Measurements from ENCODE around the gene ABCD2.

Gene ABCD2

GRCh38 chr12:39621670-39622069 lies 2.1 kb upstream of the ABCD2 start:
- POLR2A ChIA-PET, result no interaction called here
- Histone ChIP-seq H3K27me3 (replicated peaks in 2 of 5; ENCODE audit: control insufficient read depth in 4 of 5, insufficient read depth in 5 of 5, low read length in 4 of 5) (no peaks in the 10 kb centered on the region), H3K9me3 (ENCODE audit: control extremely low read depth in 1 of 5, control insufficient read depth in 4 of 5, insufficient read depth in 2 of 5, low read depth in 1 of 5, low read length in 4 of 5) (no peaks in the 10 kb centered on the region), H3K4me3 (ENCODE audit: control insufficient read depth in 1 of 7, extremely low read depth in 1 of 7, insufficient read depth in 4 of 7, low read depth in 2 of 7, low read length in 6 of 7) (no peak overlapping the region), H3K4me1 (ENCODE audit: control extremely low read depth in 1 of 4, control insufficient read depth in 4 of 4, insufficient read depth in 4 of 4, low read length in 3 of 4) (peaks cover 6 to 18% (median 13%) of the 10 kb centered on the region in 4 experiments), H3K27ac (ENCODE audit: insufficient read depth in 1 of 2, low read depth in 1 of 2, low read length in 2 of 2, poor library complexity in 1 of 2, severe bottlenecking in 2 of 2) (no peak overlapping the region), H3K36me3 (ENCODE audit: control insufficient read depth in 4 of 4, insufficient read depth in 4 of 4, low read length in 3 of 4) (no peaks in the 10 kb centered on the region)
- CTCF ChIA-PET, result interaction anchor here (1.0 kb wide), 1 partner anchor 17 kb away, joined by 3 read pairs; no protein-coding TSS in a partner anchor
- no peak for DNase-seq

- no peaks in the 10 kb centered on the region for H3K27me3 ChIP-seq (replicated peaks in 2 of 5; ENCODE audit: control insufficient read depth in 4 of 5, insufficient read depth in 5 of 5, low read length in 4 of 5)
- H3K4me1 ChIP-seq (ENCODE audit: control extremely low read depth in 1 of 4, control insufficient read depth in 4 of 4, insufficient read depth in 4 of 4, low read length in 3 of 4), result peaks cover 6 to 18% (median 13%) of the 10 kb centered on the region in 4 experiments
- H3K27ac ChIP-seq (ENCODE audit: insufficient read depth in 1 of 2, low read depth in 1 of 2, low read length in 2 of 2, poor library complexity in 1 of 2, severe bottlenecking in 2 of 2), result peak overlapping the region; percentile 52 to 78
- H3K36me3 ChIP-seq (ENCODE audit: control insufficient read depth in 4 of 4, insufficient read depth in 4 of 4, low read length in 3 of 4), result no peaks in the 10 kb centered on the region
- WGBS (ENCODE audit: insufficient coverage), result no CpG with 5 or more reads among the region's 11 CpGs
- H3K4me3 ChIP-seq (ENCODE audit: control insufficient read depth in 1 of 7, extremely low read depth in 1 of 7, insufficient read depth in 4 of 7, low read depth in 2 of 7, low read length in 6 of 7), result peak overlapping the region in 6 of 7 experiments; percentile 8 to 85 (median 68)
- POLR2A ChIA-PET, result no interaction called here
- H3K9me3 ChIP-seq (ENCODE audit: control extremely low read depth in 1 of 5, control insufficient read depth in 4 of 5, insufficient read depth in 2 of 5, low read depth in 1 of 5, low read length in 4 of 5), result no peaks in the 10 kb centered on the region
- CTCF ChIA-PET, result no interaction called here
- DNase-seq, result peak in 2 of 3 donors; percentile 9 to 18
Observed at GRCh38 chr12:39620659-39621658, 1.4 kb upstream of the ABCD2 start.

- Histone ChIP-seq H3K4me1 (ENCODE audit: control extremely low read depth in 1 of 4, control insufficient read depth in 4 of 4, insufficient read depth in 4 of 4, low read length in 3 of 4) (peaks cover 6 to 18% (median 13%) of the 10 kb centered on the region in 4 experiments), H3K36me3 (ENCODE audit: control insufficient read depth in 4 of 4, insufficient read depth in 4 of 4, low read length in 3 of 4) (no peaks in the 10 kb centered on the region), H3K9me3 (ENCODE audit: control extremely low read depth in 1 of 5, control insufficient read depth in 4 of 5, insufficient read depth in 2 of 5, low read depth in 1 of 5, low read length in 4 of 5) (no peaks in the 10 kb centered on the region), H3K4me3 (ENCODE audit: control insufficient read depth in 1 of 7, extremely low read depth in 1 of 7, insufficient read depth in 4 of 7, low read depth in 2 of 7, low read length in 6 of 7) (peak overlapping the region in 6 of 7 experiments; percentile 66 to 85 (median 72)), H3K27me3 (replicated peaks in 2 of 5; ENCODE audit: control insufficient read depth in 4 of 5, insufficient read depth in 5 of 5, low read length in 4 of 5) (no peaks in the 10 kb centered on the region), H3K27ac (ENCODE audit: insufficient read depth in 1 of 2, low read depth in 1 of 2, low read length in 2 of 2, poor library complexity in 1 of 2, severe bottlenecking in 2 of 2) (no peak overlapping the region)
- peak in 1 of 3 donors; percentile 26 for DNase-seq
- POLR2A ChIA-PET, result no interaction called here
- CTCF ChIA-PET, result interaction anchor here (1.0 to 1.1 kb wide), 2 partner anchors 29 to 175 kb away, joined by 3 read pairs; no protein-coding TSS in a partner anchor
- WGBS (ENCODE audit: insufficient coverage), result 35% methylated on average over 10 of the region's 10 CpGs
Observed at GRCh38 chr12:39619316-39619659, 315 bp downstream of the ABCD2 start.

GRCh38 chr12:39618701-39619100 lies 902 bp downstream of the ABCD2 start:
- H3K4me3 ChIP-seq (ENCODE audit: control insufficient read depth in 1 of 7, extremely low read depth in 1 of 7, insufficient read depth in 4 of 7, low read depth in 2 of 7, low read length in 6 of 7), result no peak overlapping the region
- H3K9me3 ChIP-seq (ENCODE audit: control extremely low read depth in 1 of 5, control insufficient read depth in 4 of 5, insufficient read depth in 2 of 5, low read depth in 1 of 5, low read length in 4 of 5), result no peaks in the 10 kb centered on the region
- H3K27ac ChIP-seq (ENCODE audit: insufficient read depth in 1 of 2, low read depth in 1 of 2, low read length in 2 of 2, poor library complexity in 1 of 2, severe bottlenecking in 2 of 2), result no peak overlapping the region
- POLR2A ChIA-PET, result no interaction called here
- no peaks in the 10 kb centered on the region for H3K27me3 ChIP-seq (replicated peaks in 2 of 5; ENCODE audit: control insufficient read depth in 4 of 5, insufficient read depth in 5 of 5, low read length in 4 of 5)
- CTCF ChIA-PET, result no interaction called here
- DNase-seq, result no peak
- peaks cover 6 to 18% (median 13%) of the 10 kb centered on the region in 4 experiments for H3K4me1 ChIP-seq (ENCODE audit: control extremely low read depth in 1 of 4, control insufficient read depth in 4 of 4, insufficient read depth in 4 of 4, low read length in 3 of 4)
- WGBS (ENCODE audit: insufficient coverage), result 70% methylated on average over 2 of the region's 5 CpGs
- no peaks in the 10 kb centered on the region for H3K36me3 ChIP-seq (ENCODE audit: control insufficient read depth in 4 of 4, insufficient read depth in 4 of 4, low read length in 3 of 4)

- Histone ChIP-seq H3K27me3 (replicated peaks in 2 of 5; ENCODE audit: control insufficient read depth in 4 of 5, insufficient read depth in 5 of 5, low read length in 4 of 5) (peaks cover 0 to 2% (median 0%) of the 10 kb centered on the region in 5 experiments), H3K4me1 (ENCODE audit: control extremely low read depth in 1 of 4, control insufficient read depth in 4 of 4, insufficient read depth in 4 of 4, low read length in 3 of 4) (peaks cover 6 to 18% (median 13%) of the 10 kb centered on the region in 4 experiments), H3K27ac (ENCODE audit: insufficient read depth in 1 of 2, low read depth in 1 of 2, low read length in 2 of 2, poor library complexity in 1 of 2, severe bottlenecking in 2 of 2) (no peak overlapping the region), H3K4me3 (ENCODE audit: control insufficient read depth in 1 of 7, extremely low read depth in 1 of 7, insufficient read depth in 4 of 7, low read depth in 2 of 7, low read length in 6 of 7) (no peak overlapping the region), H3K9me3 (ENCODE audit: control extremely low read depth in 1 of 5, control insufficient read depth in 4 of 5, insufficient read depth in 2 of 5, low read depth in 1 of 5, low read length in 4 of 5) (no peaks in the 10 kb centered on the region), H3K36me3 (ENCODE audit: control insufficient read depth in 4 of 4, insufficient read depth in 4 of 4, low read length in 3 of 4) (no peaks in the 10 kb centered on the region)
- no CpG with 5 or more reads among the region's 1 CpG for WGBS (ENCODE audit: insufficient coverage)
- CTCF ChIA-PET, result no interaction called here
- peak in 2 of 3 donors; percentile 47 to 48 for DNase-seq
- POLR2A ChIA-PET, result no interaction called here
Observed at GRCh38 chr12:39617887-39618286, 1.7 kb downstream of the ABCD2 start.

- POLR2A ChIA-PET, result no interaction called here
- no peak for DNase-seq
- Histone ChIP-seq H3K4me3 (ENCODE audit: control insufficient read depth in 1 of 7, extremely low read depth in 1 of 7, insufficient read depth in 4 of 7, low read depth in 2 of 7, low read length in 6 of 7) (no peak overlapping the region), H3K9me3 (ENCODE audit: control extremely low read depth in 1 of 5, control insufficient read depth in 4 of 5, insufficient read depth in 2 of 5, low read depth in 1 of 5, low read length in 4 of 5) (no peaks in the 10 kb centered on the region), H3K27me3 (replicated peaks in 2 of 5; ENCODE audit: control insufficient read depth in 4 of 5, insufficient read depth in 5 of 5, low read length in 4 of 5) (peaks cover 0 to 2% (median 0%) of the 10 kb centered on the region in 5 experiments), H3K4me1 (ENCODE audit: control extremely low read depth in 1 of 4, control insufficient read depth in 4 of 4, insufficient read depth in 4 of 4, low read length in 3 of 4) (peaks cover 6 to 18% (median 13%) of the 10 kb centered on the region in 4 experiments), H3K36me3 (ENCODE audit: control insufficient read depth in 4 of 4, insufficient read depth in 4 of 4, low read length in 3 of 4) (no peaks in the 10 kb centered on the region), H3K27ac (ENCODE audit: insufficient read depth in 1 of 2, low read depth in 1 of 2, low read length in 2 of 2, poor library complexity in 1 of 2, severe bottlenecking in 2 of 2) (no peak overlapping the region)
- 100% methylated on average over 2 of the region's 4 CpGs for WGBS (ENCODE audit: insufficient coverage)
- CTCF ChIA-PET, result interaction anchor here (1.2 kb wide), 1 partner anchor 19 kb away, joined by 3 read pairs; no protein-coding TSS in a partner anchor
Observed at GRCh38 chr12:39616666-39617065, 2.9 kb downstream of the ABCD2 start.

GRCh38 chr12:39616251-39616650 lies 3.4 kb downstream of the ABCD2 start:
- POLR2A ChIA-PET, result no interaction called here

More at GRCh38 chr12:39616251-39616650, 3.4 kb downstream of the ABCD2 start:
- peaks cover 0 to 2% (median 0%) of the 10 kb centered on the region in 5 experiments for H3K27me3 ChIP-seq (replicated peaks in 2 of 5; ENCODE audit: control insufficient read depth in 4 of 5, insufficient read depth in 5 of 5, low read length in 4 of 5)
- no peak overlapping the region for H3K4me3 ChIP-seq (ENCODE audit: control insufficient read depth in 1 of 7, extremely low read depth in 1 of 7, insufficient read depth in 4 of 7, low read depth in 2 of 7, low read length in 6 of 7)
- H3K27ac ChIP-seq (ENCODE audit: insufficient read depth in 1 of 2, low read depth in 1 of 2, low read length in 2 of 2, poor library complexity in 1 of 2, severe bottlenecking in 2 of 2), result no peak overlapping the region
- peaks cover 6 to 18% (median 13%) of the 10 kb centered on the region in 4 experiments for H3K4me1 ChIP-seq (ENCODE audit: control extremely low read depth in 1 of 4, control insufficient read depth in 4 of 4, insufficient read depth in 4 of 4, low read length in 3 of 4)
- DNase-seq, result no peak
- CTCF ChIA-PET, result interaction anchor here (1.2 kb wide), 1 partner anchor 18 kb away, joined by 3 read pairs; no protein-coding TSS in a partner anchor
- H3K9me3 ChIP-seq (ENCODE audit: control extremely low read depth in 1 of 5, control insufficient read depth in 4 of 5, insufficient read depth in 2 of 5, low read depth in 1 of 5, low read length in 4 of 5), result no peaks in the 10 kb centered on the region
- no peaks in the 10 kb centered on the region for H3K36me3 ChIP-seq (ENCODE audit: control insufficient read depth in 4 of 4, insufficient read depth in 4 of 4, low read length in 3 of 4)
- WGBS (ENCODE audit: insufficient coverage), result no CpG with 5 or more reads among the region's 1 CpG

All from common myeloid progenitor, CD34-positive (primary cell).